ENCODE data around the gene POM121.
"Not testable (repeated sequence)": the region's sequence is repeated elsewhere in the genome, so short reads cannot be mapped to it uniquely, and the experiment has no call there.

DNA sequence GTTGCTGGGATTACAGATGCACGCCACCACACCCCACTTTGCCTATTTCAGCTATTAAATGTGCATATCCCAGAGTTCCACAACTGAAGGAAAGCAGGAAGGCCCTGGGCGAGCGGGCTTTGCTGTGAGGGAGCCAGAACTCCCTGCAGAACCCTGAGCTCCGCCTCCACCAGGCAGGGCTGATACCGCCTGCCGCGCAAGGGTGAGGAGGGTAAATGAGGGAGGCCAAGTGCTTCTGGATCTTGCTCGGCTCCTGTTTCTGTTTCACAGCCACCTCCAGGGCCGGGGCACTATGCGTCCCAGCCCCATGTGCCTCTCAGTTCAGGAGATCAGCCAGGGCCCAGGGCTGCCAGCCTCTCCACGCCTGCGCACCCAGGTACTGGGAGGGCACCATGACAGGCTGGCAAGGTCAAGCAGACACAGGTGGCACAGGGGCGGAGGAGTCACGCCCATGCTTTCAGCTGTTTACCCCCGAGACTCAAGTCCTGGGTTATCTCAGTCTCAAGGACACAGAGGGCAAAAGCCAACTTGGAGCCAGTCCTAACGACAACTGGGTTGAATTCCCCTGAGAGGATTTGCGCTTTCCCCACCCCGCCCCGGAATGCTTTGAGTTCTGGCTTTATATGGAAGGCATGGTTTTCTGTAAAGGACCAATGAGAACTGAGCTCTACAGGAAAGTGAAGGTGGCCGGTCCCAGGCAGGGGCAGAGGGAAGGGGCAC lies 35.9 kb downstream of the POM121 start:
- not testable (repeated sequence) for TF ChIP-seq SUZ12 (IDR thresholded peaks at IDR 0.05); HDGF (IDR thresholded peaks at IDR 0.05; ENCODE audit: borderline replicate concordance); ZNF384 (IDR thresholded peaks at IDR 0.05); ELF4 (IDR thresholded peaks at IDR 0.05); SP1 (IDR thresholded peaks at IDR 0.05); FOXK2 (IDR thresholded peaks at IDR 0.05); BHLHE40 (IDR thresholded peaks at IDR 0.05; ENCODE audit: borderline replicate concordance); L3MBTL2 (conservative IDR thresholded peaks at IDR 0.05); FOXA1 (IDR thresholded peaks at IDR 0.05); LEF1 (IDR thresholded peaks at IDR 0.05; ENCODE audit: borderline replicate concordance)
- TF ChIP-seq, protein P1, sequence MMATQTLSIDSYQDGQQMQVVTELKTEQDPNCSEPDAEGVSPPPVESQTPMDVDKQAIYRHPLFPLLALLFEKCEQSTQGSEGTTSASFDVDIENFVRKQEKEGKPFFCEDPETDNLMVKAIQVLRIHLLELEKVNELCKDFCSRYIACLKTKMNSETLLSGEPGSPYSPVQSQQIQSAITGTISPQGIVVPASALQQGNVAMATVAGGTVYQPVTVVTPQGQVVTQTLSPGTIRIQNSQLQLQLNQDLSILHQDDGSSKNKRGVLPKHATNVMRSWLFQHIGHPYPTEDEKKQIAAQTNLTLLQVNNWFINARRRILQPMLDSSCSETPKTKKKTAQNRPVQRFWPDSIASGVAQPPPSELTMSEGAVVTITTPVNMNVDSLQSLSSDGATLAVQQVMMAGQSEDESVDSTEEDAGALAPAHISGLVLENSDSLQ (IDR thresholded peaks at IDR 0.05) = not testable (repeated sequence)
